Mesenchymal stem cell (in vitro differentiated cells and primary cell): ENCODE measurements around the gene NPHP4.

Experiments used
- DNase-seq: peaks from one replicate; pipeline ENCODE4 v3.0.0-alpha.2; 2013
- H2AFZ ChIP-seq: one replicate; pipeline ENCODE4 v1.6.1; 2013; ENCODE audit warnings: low read depth, mild to moderate bottlenecking, control low read depth, inconsistent platforms, low read length, moderate library complexity
- H2AK5ac ChIP-seq: 2 replicates; pipeline ENCODE4 v1.6.1; 2013; ENCODE audit warnings: low read length, moderate library complexity, mild to moderate bottlenecking, inconsistent platforms; ENCODE audit not compliant: severe bottlenecking
- H2BK120ac ChIP-seq: one replicate; pipeline ENCODE4 v1.6.1; 2013; ENCODE audit warnings: low read depth, mild to moderate bottlenecking, inconsistent platforms, low read length, moderate library complexity
- H2BK12ac ChIP-seq, 2 experiments: one replicate each; pipeline ENCODE4 v1.6.1; 2013; ENCODE audit warnings: inconsistent platforms in 2 of 2, low read length in 2 of 2, mild to moderate bottlenecking in 2 of 2, moderate library complexity in 2 of 2, control low read depth in 1 of 2
- H2BK15ac ChIP-seq: one replicate; pipeline ENCODE4 v1.6.1; 2013; ENCODE audit warnings: mild to moderate bottlenecking, low read depth, inconsistent platforms; ENCODE audit not compliant: poor library complexity, severe bottlenecking
- H2BK5ac ChIP-seq: 2 replicates; pipeline ENCODE4 v1.6.1; 2013; ENCODE audit warnings: low read depth, mild to moderate bottlenecking, low read length, control low read depth, inconsistent platforms; ENCODE audit not compliant: poor library complexity, severe bottlenecking
- H3K14ac ChIP-seq, 2 experiments: one replicate each; pipeline ENCODE4 v1.6.1; 2013; ENCODE audit warnings: inconsistent platforms in 2 of 2, low read length in 2 of 2, control low read depth in 1 of 2, mild to moderate bottlenecking in 1 of 2, moderate library complexity in 1 of 2
- H3K18ac ChIP-seq, 2 experiments: one replicate each; pipeline ENCODE4 v1.6.1; 2013; ENCODE audit warnings: inconsistent platforms in 2 of 2, low read length in 2 of 2, control low read depth in 1 of 2, low read depth in 1 of 2, mild to moderate bottlenecking in 1 of 2
- H3K23ac ChIP-seq, 2 experiments: one replicate each; pipeline ENCODE4 v1.6.1; 2013; ENCODE audit warnings: inconsistent platforms in 2 of 2, low read length in 2 of 2, mild to moderate bottlenecking in 2 of 2, moderate library complexity in 2 of 2, control low read depth in 1 of 2
- H3K27ac ChIP-seq: 2 replicates; pipeline ENCODE4 v1.5.1; 2013; ENCODE audit warnings: mild to moderate bottlenecking, moderate library complexity, low read length, control low read depth, inconsistent platforms; ENCODE audit not compliant: poor library complexity, severe bottlenecking
- H3K27me3 ChIP-seq, 2 experiments: 2 replicates each; pipeline versions ENCODE4 v1.6.1 to v1.7.0; 2013; ENCODE audit warnings: low read length in 2 of 2, mild to moderate bottlenecking in 2 of 2, moderate library complexity in 2 of 2, control low read depth in 1 of 2, inconsistent platforms in 1 of 2; ENCODE audit not compliant: control insufficient read depth in 1 of 2, insufficient read depth in 1 of 2
- H3K36me3 ChIP-seq, 2 experiments: 2 replicates each; pipeline versions ENCODE4 v1.6.1 to v1.7.0; 2013; ENCODE audit warnings: low read length in 2 of 2, control low read depth in 1 of 2, inconsistent platforms in 1 of 2, low read depth in 1 of 2, mild to moderate bottlenecking in 1 of 2; ENCODE audit not compliant: insufficient read depth in 2 of 2, control insufficient read depth in 1 of 2
- H3K4ac ChIP-seq, 2 experiments: one replicate each; pipeline ENCODE4 v1.6.1; 2013; ENCODE audit warnings: inconsistent platforms in 2 of 2, low read length in 2 of 2, mild to moderate bottlenecking in 2 of 2, moderate library complexity in 2 of 2, control low read depth in 1 of 2, low read depth in 1 of 2
- H3K4me1 ChIP-seq: 2 replicates; pipeline ENCODE4 v1.6.1; 2013; ENCODE audit warnings: low read depth, low read length, control low read depth; ENCODE audit not compliant: control insufficient read depth, insufficient read depth
- H3K4me2 ChIP-seq: 2 replicates; pipeline ENCODE4 v1.6.1; 2013; ENCODE audit warnings: low read length, mild to moderate bottlenecking, inconsistent platforms; ENCODE audit not compliant: poor library complexity, severe bottlenecking
- H3K4me3 ChIP-seq, 2 experiments: 2 replicates each; pipeline versions ENCODE4 v1.5.1 to v1.7.0; 2013; ENCODE audit warnings: low read length in 2 of 2, mild to moderate bottlenecking in 2 of 2, control low read depth in 1 of 2, low read depth in 1 of 2; ENCODE audit not compliant: insufficient read depth in 1 of 2
- H3K79me1 ChIP-seq: replicated peaks from 2 replicates; pipeline ENCODE4 v1.6.1; 2013; ENCODE audit warnings: mild to moderate bottlenecking, control low read depth, low read length, inconsistent platforms; ENCODE audit not compliant: poor library complexity, severe bottlenecking
- H3K9ac ChIP-seq: 2 replicates; pipeline ENCODE4 v1.7.0; 2013; ENCODE audit warnings: mild to moderate bottlenecking, low read length, moderate library complexity
- H3K9me3 ChIP-seq: 2 replicates; pipeline ENCODE4 v1.7.0; 2013; ENCODE audit warnings: mild to moderate bottlenecking, low read length; ENCODE audit not compliant: control insufficient read depth
- H4K8ac ChIP-seq: one replicate; pipeline ENCODE4 v1.6.1; 2013; ENCODE audit warnings: inconsistent platforms, mild to moderate bottlenecking, low read length, moderate library complexity
- H4K91ac ChIP-seq: one replicate; pipeline ENCODE4 v1.6.1; 2013; ENCODE audit warnings: mild to moderate bottlenecking, low read length, inconsistent platforms
- WGBS: methylation state at CpG from one replicate; pipeline ENCODE4 v1.1.7; 2013; ENCODE audit warnings: mixed read lengths; 5-methylcytosine and 5-hydroxymethylcytosine counted together

The NPHP4 gene

DNA sequence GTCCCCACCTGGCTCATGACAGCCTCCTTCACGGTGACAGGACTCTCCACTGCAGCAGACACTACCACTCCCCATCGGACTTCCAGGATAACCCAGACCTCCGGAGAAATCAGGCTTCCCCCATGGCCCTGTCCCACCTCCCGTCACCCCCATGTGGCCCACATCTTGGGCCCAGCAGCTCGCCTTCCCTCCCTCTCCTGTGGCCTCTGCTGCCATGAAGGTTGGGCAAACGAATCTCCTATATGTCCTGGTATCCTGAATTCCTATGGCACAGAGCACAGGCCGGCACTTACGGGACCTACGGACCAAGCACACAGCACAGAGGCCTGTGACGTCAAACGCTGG is 82.0 kb downstream of the NPHP4 start:
- Histone ChIP-seq H2BK12ac (no peak overlapping the region), H3K23ac (no peak overlapping the region), H3K18ac (no peak overlapping the region), H2AFZ (no peak overlapping the region), H3K36me3 (peaks cover 10 to 27% of the 10 kb centered on the region in 2 experiments), H3K9ac (no peak overlapping the region), H2BK120ac (no peak overlapping the region), H3K4me3 (no peak overlapping the region), H2BK15ac (no peak overlapping the region), H4K91ac (peak overlapping the region; percentile 18), H3K14ac (no peak overlapping the region), H3K79me1 (peaks cover 2% of the 10 kb centered on the region), H4K8ac (no peak overlapping the region), H3K4me2 (no peak overlapping the region), H3K27ac (no peak overlapping the region), H2BK5ac (no peak overlapping the region), H3K4ac (no peak overlapping the region), H3K9me3 (no peaks in the 10 kb centered on the region), H3K27me3 (no peaks in the 10 kb centered on the region), H2AK5ac (no peak overlapping the region), H3K4me1 (peaks cover 6% of the 10 kb centered on the region)
- no peak for DNase-seq
- WGBS: 90% methylated on average over 11 of the region's 11 CpGs

DNA sequence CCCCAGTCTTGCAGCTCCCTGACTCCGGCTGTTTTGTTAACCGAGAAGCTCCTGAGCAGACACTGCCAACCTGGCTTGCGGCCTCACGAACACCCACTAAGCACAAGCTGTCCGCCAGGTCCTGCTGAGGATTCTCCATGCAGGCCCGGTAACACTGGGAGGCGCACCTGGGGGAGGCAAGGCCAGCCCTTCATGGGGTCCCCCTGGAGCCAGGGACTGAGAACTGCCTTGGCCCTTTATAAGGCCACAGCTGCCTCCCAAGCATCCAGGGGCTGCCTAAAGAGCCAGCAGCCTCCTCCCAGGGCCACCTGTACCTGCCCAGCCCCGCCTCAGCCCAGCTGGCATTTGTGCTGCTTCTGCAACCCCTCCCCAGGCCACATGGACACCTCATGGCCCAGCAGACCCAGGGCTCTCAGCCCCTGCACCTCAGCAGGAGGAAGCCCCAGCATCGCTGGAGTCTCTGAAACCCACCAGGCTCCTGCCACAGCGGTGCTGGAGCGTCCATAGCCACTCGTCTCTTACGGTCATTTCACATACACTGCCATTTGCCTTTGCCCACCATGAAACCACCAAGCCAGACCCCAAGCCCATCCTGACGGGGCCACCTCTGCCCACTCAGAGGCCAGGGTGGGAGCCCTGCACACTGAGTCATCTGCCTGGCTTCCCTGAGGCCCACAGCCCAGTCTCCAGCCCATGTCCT is 82.5 kb downstream of the NPHP4 start:
- Histone ChIP-seq H4K8ac (no peak overlapping the region), H3K27ac (no peak overlapping the region), H2BK120ac (no peak overlapping the region), H3K4me1 (peaks cover 3% of the 10 kb centered on the region), H3K9me3 (no peaks in the 10 kb centered on the region), H2AFZ (no peak overlapping the region), H2AK5ac (no peak overlapping the region), H3K9ac (no peak overlapping the region), H3K4me3 (no peak overlapping the region), H3K23ac (no peak overlapping the region), H3K79me1 (peaks cover 2% of the 10 kb centered on the region), H3K4me2 (no peak overlapping the region), H2BK15ac (no peak overlapping the region), H4K91ac (no peak overlapping the region), H3K27me3 (no peaks in the 10 kb centered on the region), H3K18ac (no peak overlapping the region), H2BK12ac (no peak overlapping the region), H2BK5ac (no peak overlapping the region), H3K14ac (no peak overlapping the region), H3K4ac (no peak overlapping the region), H3K36me3 (peaks cover 15 to 28% of the 10 kb centered on the region in 2 experiments)
- 92% methylated on average over 14 of the region's 14 CpGs for WGBS
- no peak for DNase-seq

GRCh38 chr1:5908461-5909375 is 83.5 kb downstream of the NPHP4 start:
- no peak for DNase-seq
- no peak overlapping the region for H3K27ac ChIP-seq
- no peak overlapping the region for H3K23ac ChIP-seq
- no peak overlapping the region for H3K4me2 ChIP-seq
- WGBS: 96% methylated on average over 35 of the region's 35 CpGs
- H3K79me1 ChIP-seq: no peaks in the 10 kb centered on the region
- no peak overlapping the region for H3K4ac ChIP-seq
- peaks cover 25 to 31% of the 10 kb centered on the region in 2 experiments for H3K36me3 ChIP-seq
- H3K4me3 ChIP-seq: no peak overlapping the region
- H2AFZ ChIP-seq: no peak overlapping the region
- no peak overlapping the region for H3K9ac ChIP-seq
- peaks cover 3% of the 10 kb centered on the region for H3K4me1 ChIP-seq
- H3K9me3 ChIP-seq: no peaks in the 10 kb centered on the region
- H2BK12ac ChIP-seq: no peak overlapping the region
- no peak overlapping the region for H2AK5ac ChIP-seq
- H4K91ac ChIP-seq: no peak overlapping the region
- H2BK120ac ChIP-seq: no peak overlapping the region
- H3K18ac ChIP-seq: no peak overlapping the region
- no peaks in the 10 kb centered on the region for H3K27me3 ChIP-seq
- H4K8ac ChIP-seq: no peak overlapping the region
- H2BK5ac ChIP-seq: no peak overlapping the region
- no peak overlapping the region for H3K14ac ChIP-seq
- H2BK15ac ChIP-seq: no peak overlapping the region

- peaks cover 31 to 33% of the 10 kb centered on the region in 2 experiments for H3K36me3 ChIP-seq
- H4K91ac ChIP-seq: no peak overlapping the region
- no peak overlapping the region for H2BK15ac ChIP-seq
- no peak overlapping the region for H2BK5ac ChIP-seq
- no peak overlapping the region for H2BK12ac ChIP-seq
- no peak overlapping the region for H2AK5ac ChIP-seq
- WGBS: 94% methylated on average over 8 of the region's 8 CpGs
- H2AFZ ChIP-seq: no peak overlapping the region
- H3K27me3 ChIP-seq: no peaks in the 10 kb centered on the region
- no peak overlapping the region for H3K4me3 ChIP-seq
- no peak overlapping the region for H3K27ac ChIP-seq
- H3K4ac ChIP-seq: no peak overlapping the region
- no peak overlapping the region for H3K18ac ChIP-seq
- no peak overlapping the region for H3K14ac ChIP-seq
- no peaks in the 10 kb centered on the region for H3K79me1 ChIP-seq
- no peak overlapping the region for H3K4me2 ChIP-seq
- H2BK120ac ChIP-seq: no peak overlapping the region
- H3K9ac ChIP-seq: no peak overlapping the region
- H3K9me3 ChIP-seq: no peaks in the 10 kb centered on the region
- no peaks in the 10 kb centered on the region for H3K4me1 ChIP-seq
- no peak for DNase-seq
- H3K23ac ChIP-seq: no peak overlapping the region
- no peak overlapping the region for H4K8ac ChIP-seq
Observed at GRCh38 chr1:5907966-5908365, 84.3 kb downstream of the NPHP4 start.
